HG02678 (cell line): ENCODE measurements around the gene SLFN11.
"Not testable (repeated sequence)": the region's sequence is repeated elsewhere in the genome, so short reads cannot be mapped to it uniquely, and the experiment has no call there.

Experiments used
- ATAC-seq: cut with Tn5 transposase; IDR thresholded peaks from one replicate; pipeline ENCODE4 v1.9.1; 2021; ENCODE audit warnings: mild to moderate bottlenecking, moderate library complexity; ENCODE audit not compliant: unreplicated experiment

Gene SLFN11

DNA sequence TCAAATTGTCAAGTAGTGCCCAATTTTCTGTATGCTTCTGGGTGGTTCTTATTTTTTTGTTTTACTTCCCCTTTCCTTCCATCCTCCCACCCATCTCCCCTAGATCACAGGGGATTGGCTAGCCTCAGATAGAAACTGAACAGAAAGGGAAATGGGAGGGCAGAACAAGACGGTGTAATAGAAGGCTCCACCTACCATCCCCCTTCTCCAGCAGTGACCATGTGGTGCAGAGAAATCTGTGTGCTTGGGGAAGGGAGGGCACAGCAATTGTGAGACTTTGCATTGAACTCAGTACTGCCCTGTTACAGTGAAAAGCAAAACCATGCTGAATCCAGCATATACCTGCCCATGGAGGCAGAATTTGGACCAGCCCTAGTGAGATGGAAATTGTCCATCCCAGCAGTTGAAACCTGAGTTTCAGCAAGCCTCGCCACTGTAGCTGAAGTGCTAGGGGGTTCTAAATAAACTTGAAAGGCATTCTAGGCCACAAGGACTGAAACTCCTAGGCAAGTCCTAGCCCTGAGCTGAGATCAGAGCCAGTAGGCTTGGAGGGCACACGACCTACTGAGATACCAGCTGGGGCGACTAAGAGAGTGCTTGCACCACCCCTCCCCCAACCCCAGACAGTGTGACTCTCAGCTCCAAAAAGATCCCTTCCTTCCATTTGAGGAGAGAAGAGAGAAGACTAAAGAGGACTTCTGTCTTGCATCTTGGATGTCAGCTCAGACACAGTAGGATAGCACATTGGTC, 5.2 kb downstream of the SLFN11 start:
- ATAC-seq, result peak; percentile 96

DNA sequence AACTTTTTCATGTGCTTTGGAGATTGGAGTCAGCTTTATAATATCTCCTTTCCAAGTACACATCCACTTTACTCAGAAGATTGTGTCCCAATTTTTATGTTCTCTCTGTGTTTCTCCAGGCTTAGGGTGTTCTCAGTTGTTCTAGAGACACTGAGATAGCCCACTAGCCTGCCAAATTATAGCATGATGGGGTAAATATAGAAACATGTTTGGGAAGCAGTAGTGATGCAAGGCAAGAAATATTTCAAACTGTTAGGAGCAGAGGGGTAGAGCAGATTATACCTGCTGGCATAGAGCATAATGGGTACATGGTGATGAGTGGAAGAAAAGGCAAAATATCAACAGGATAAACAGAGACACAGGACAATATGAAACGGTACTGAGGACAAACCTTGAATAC, 12.4 kb downstream of the SLFN11 start:
- no peak for ATAC-seq

DNA sequence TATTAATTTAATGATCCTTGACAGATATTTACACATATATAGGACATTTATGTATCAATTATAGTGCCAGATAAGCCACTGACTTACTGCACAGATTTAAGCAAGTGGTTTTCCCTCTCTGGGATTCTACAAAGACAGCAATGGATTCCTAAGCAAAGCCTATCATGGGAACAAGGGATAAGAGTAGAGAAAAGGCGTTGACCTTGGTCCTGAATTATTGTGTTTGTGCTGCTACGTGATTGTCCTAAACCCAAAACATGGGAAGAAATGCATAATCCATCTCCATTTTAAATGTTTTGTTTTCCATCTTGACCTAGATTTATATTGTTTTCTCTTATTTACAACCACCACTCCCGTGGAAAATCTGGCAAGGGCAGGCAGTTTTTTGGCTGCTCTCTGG, 14.0 kb downstream of the SLFN11 start:
- no peak for ATAC-seq

DNA sequence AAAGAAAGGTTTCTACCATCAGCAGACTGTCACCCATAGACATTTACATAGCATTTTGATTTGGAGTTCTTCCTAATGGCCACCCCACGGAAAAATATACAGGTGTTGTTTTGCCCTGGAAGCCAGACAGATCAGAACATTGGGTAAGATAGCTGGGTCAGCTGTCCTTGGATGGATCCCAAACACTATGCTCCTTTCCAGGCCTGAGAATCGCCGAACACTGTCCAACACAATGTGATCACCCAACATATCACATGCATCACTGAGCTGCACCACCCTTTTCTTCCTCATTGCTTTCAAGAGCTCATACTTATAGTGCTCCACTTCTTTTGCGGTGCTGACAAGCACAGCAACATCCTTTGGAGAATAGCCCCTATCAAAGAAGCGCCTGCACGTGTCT, 21.1 kb downstream of the SLFN11 start:
- ATAC-seq, result no peak

DNA sequence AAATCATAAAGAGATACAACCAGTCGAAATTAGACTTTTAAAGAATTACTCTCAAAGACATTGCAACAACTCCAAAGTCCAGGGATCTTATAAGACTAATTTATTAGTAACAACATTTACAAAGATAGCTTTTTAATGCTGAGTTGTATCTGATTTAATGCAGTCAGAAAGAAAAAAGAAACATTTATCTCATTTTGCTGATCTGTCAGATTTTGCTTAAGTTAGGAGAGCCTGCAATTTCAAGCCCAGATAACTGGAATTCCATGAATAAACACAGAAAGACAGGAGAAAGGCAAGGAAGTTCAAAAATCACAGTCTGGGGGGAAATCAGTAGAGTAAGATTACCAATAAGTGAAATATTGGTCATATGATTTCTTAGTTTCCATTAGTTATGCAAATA, 22.9 kb downstream of the SLFN11 start:
- no peak for ATAC-seq

DNA sequence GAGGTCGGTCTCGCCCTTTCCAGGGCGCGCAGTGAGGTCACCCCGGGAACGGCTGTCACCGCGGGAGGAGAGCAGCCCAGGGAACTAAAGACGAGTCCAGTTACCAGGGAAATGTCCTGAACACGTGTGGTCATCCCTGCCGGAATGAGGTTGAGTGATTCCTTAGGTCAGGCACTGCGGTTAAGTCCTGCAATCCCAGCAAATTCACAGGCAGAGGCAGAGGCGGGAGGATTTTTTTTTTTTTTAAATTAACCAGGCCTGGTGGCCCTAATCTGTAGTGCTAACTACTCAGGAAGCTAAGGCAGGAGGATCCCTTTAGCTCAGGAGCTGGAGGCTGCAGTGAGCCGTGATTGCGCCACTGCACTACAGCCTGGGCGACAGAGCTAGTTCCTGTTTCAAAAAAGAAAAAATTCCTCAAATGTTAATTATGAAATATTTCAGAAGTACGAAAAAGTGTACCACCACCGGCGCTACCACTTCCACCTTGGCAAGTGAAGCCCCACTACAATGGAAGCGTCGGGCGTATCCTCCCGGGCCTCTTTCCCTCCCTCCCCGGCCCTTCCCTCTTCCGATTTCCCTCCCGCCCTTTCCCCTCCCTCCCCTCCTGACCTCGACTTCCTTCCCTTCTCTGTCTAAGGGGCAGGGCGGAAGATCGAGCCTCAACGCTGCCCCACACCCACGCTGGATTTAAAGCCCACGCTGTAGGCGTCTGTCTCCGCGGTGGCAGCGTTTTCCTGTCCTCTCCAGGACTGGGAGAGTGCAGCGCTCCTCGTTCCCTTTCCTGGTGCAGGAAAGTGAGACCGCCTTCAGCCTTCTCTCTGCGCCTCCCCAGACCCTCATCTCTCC, 27.3 kb downstream of the SLFN11 start:
- ATAC-seq, result no peak

DNA sequence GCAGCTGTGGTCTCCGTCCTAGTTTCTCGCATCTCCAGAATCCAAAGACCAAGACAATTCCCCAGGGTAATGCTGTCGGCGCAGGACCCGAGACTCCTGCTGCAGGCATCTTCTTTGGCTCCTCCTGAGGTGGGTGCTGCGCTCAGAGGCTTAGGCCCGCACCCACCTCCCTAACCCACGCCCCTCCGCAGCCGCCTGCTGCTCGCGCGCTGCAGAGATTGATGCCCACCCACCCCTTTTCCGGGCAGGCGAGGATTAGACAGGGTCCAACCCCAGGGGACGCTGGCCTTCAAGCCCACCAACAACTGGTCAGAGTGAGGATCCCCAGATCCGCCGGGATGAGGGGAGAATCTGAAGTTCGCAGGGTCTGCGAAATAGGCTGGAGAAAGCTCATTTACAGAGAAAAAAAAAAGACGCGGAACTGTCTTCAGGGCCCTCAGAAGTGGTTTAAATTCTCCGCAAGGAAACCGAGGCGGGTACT, 27.9 kb downstream of the SLFN11 start:
- ATAC-seq, result no peak

DNA sequence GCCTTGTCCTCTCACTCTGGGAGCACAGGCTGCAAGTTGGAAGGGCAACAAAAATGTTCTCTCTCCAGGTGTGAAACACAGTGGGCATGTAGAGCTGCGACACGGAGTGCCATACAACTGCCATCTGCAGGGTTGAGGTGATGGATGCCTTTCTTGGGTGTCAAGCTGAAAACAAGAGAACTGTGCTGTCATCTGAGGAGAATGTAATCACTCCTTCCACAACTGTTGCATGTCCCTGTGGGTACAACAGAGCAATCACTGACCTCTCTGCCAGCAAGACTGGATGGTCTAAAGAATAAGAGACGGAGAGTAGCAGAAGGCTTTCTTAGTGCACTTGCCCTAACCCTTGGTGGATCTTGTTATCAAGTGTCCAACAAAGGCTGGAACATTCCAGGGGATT, 29.2 kb downstream of the SLFN11 start:
- ATAC-seq, result no peak

DNA sequence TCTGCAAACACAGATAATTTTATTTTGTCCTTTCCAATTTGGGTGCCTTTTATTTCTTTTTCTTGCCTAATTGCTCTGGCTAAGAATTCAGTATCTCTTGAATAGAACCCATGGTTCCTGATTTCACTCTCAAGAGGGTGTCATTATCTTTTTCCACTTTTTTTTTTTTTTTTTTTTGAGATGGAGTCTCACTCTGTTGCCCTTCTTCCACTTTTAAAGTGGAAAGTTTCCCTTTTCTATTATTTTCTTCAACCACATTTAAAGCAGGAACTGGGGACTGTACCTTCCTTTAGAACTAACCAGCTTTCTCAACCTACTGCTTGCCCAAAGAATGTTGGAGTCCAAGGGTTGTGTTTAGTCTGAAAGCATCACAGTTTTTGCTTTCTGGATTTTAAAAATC, 31.1 kb downstream of the SLFN11 start:
- no peak for ATAC-seq

DNA sequence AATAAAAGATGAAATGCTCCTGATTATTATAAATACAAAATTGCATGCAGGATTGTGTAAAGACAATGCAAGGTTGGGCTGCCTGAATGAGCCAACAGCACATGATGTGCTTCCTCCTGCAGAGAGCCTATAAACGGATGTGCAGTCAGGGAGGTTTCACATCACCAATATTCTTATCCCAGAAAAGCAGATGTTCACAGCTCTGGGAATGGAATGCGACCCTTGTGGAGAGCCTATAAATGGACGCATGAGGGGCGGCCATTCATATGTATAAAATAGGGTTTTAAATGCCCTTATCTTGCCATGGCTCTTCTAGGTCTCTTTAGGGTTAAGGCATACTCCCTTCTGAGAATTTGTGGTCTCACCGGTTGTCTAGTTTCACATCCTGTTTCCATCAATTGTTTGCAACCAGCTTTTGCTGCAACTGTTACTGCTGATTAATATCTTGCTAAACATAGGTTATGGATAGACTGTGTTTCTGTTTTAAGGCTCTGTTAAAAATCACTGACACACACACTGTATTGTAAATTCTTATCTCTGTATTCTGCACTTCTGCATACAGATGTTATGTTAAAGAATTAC, 31.9 kb downstream of the SLFN11 start:
- no peak for ATAC-seq

DNA sequence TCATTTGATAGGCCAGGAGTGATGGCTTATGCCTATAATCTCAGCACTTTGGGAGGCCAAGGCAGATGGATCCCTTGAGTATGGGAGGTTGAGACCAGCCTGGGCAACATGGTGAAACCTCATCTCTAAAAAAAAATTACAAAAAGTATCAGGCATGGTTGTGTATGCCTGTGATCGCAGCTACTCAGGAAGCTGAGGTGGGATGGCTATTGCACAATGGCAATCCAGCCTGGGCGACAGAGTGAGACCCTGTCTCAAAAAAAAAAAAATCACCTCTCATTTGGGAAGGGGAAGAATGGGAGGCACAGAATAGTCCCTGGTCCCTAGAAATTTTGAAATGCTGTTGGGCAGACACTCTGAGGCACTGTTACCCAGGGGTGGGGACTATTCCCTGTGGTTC, 35.2 kb downstream of the SLFN11 start:
- ATAC-seq, result no peak

DNA sequence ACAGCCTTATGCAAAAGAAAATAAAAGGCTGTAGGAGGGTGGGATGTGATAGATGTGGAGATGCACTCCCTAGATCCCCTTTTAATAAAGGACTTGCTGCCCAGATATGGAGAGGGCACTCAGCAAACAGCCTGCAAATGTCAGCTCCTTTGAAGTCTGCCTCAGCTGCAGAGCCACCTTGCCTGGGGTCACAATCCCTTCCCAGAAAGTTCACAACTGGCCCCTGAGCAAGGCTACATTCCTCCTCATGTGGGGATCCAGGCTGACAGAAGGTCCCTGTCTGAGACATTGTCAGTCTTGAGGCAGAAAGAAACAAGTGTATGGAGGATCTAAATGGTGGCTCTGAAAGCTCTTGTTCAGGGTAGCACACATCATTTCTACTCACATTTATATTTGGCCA, 36.1 kb downstream of the SLFN11 start:
- ATAC-seq, result no peak

DNA sequence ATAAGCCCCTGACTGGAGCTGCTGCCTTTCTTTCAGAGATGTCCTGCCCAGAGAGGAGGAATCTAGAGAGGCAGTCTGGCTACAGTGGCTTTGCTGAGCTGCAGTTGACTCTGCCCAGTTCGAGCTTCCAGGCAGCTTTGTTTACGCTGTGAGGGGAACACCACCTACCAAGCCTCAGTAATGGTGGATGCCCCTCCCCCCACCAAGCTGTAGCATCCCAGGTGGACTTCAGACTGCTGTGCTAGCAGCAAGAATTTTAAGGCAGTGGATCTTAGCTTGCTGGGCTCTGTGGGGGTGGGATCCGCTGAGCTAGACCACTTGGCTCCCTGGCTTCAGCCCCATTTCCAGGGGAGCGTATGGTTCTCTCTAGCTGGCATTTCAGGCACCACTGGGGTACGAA, 39.8 kb downstream of the SLFN11 start:
- not testable (repeated sequence) for ATAC-seq

DNA sequence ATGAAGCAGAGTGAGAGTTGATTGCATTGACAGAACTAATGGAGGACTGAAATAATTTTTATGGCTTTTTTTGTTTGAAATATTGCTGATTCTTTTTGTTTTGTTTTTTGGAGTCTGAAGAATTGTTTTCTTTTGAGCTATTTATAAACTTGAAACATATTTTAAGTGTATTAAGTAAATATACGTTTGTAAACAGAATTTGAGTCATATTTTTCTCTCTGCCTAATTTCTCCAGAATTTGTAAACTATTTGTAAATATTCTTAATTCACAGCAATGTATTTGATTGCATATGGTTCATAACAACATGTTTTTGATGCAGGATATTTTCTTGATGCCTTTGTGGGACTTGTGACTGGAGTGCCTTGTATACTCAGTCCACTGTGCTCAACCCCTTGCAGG, 50.7 kb downstream of the SLFN11 start:
- ATAC-seq, result no peak

DNA sequence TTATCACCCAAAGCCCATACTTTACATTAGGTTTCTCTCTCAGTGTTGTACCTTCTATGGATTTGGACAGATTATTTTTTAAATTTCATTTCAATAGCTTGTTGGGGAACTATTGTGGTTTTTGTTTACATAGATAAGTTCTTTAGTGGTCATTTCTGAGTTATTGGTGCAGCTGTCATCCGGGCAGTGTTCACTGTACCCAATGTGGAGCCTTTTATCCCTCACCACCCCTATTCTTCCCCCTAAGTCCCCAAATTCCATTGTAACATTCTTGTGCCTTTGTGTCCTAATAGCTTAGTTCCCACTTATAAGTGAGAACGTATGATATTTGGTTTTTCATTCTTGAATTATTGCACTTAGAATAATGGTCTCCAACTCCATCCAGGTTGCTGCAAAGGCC, 57.5 kb downstream of the SLFN11 start:
- ATAC-seq, result no peak

DNA sequence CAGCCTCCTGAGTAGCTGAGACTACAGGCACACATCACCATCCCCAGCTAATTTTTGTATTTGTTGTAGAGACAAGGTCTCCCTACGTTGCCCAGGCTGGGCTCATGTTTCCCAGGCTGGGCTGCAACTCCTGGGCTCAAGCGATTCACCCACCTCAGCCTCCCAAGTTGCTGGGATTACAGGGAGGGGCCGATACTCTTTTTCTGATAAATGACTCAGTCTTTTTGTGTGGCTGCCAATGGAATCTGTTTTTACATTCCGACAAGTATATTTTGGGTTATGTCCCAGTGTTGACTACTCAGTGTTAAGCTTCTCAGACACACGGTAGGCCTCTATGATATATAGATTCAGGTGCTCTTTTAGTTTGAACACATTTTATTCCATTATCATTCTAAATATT, 58.1 kb downstream of the SLFN11 start:
- ATAC-seq, result no peak

DNA sequence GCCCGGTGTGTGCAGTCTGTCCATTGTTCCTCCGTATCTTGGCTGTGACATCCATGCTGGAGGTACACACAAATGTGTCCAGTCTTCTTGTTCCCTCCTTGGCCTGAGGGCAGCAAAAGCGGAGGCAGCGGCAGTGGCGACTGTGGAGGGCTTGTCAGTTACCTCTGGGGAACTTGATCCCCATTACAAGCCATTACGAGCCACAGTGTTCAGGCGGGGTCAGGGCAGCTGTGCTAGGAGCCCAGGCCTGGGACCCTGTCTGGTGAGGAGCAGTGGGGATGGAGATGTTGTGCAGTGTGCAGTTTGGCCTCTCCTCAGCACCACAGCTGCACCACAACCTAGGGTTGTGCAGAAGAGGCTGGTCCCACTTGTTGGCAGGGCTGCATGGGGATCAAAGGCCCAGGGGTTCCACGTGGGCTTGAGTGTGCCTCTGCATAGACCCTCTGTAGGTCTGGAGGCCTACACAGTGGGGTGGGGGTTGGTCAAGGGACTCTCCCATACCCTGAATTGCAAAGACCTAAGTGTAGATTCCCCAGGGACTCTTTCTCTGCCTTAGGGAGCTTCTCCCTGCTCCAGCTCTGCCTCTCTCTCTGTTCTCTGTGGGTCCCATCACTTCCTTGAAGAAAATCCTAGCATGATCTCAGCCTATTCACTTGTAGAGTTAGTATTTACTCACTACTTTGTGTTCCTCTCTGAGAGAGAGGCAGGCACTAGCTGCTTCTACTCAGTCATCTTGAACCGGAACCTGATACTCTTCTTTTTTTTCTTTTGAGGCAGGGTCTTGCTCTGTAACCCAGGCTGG, 58.8 kb downstream of the SLFN11 start:
- ATAC-seq, result no peak

DNA sequence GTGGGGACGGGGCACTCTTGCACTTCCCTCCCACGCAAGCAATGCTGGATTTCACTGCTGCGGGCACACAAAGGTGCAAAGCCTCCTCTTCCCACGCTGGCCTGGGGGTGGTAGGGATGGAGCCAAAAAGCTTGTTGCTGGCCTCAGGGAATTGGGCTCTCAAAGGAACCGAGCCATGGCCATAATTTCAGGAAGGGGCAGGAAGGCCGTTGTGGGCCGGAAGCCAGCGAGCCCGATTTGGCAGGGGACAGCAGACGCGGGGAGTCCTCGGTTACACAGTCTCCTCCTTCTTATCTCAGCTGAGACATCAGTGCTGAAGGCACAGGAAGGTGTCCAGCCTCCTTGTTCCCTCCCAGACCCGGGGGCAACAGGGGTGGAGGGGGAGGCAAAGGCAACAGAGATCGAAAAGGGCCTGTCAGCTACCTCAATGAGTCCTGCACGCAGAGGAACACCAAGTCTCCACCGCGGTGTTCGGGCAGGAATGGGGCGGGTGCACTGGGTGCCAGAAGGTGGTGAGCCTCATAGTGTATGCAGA, 59.5 kb downstream of the SLFN11 start:
- no peak for ATAC-seq

DNA sequence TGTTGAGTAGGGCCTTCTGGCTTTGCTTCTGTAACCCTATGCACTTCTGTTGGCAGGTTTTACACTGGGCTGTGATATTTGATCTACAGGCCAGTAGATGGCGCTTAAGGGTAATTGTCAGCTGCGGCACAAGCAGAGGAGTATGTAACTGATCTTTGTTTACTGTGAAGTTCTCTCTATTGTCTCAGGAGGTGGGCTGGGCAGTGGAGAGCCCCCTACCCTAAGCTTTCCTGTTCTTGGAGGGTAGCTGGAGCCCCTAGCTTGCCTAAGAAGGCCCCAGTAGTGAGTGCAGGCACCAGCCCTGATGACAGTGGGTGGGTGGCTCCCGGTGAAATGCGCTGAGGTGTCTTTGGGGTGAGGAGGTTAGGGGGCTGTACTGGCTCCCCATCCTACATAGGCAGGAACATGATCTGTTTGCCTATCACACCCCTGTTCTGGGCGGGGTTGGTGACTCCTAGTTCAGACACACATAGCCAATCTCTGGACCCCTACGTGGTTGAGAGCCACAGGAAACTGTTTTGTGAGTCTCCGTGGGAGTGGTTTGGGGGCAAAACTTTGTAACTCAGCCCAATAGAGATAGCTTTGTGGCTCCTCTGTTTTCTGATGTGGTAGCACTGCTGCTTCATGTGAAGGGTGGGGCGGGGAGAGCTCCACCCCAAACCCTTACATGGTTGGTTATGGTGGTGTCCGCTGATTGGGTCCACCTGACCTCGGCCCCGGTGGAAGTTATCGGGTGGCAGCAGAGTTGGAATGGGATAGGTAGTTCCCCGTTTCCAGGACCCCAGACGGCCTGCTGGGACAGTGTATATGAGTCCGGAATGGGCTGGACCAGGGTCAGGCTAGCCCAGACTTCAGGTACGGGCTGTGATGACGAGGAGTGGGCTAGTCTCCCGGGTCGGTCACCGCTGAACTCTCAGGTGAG, 60.4 kb downstream of the SLFN11 start:
- ATAC-seq, result peak; percentile 78

DNA sequence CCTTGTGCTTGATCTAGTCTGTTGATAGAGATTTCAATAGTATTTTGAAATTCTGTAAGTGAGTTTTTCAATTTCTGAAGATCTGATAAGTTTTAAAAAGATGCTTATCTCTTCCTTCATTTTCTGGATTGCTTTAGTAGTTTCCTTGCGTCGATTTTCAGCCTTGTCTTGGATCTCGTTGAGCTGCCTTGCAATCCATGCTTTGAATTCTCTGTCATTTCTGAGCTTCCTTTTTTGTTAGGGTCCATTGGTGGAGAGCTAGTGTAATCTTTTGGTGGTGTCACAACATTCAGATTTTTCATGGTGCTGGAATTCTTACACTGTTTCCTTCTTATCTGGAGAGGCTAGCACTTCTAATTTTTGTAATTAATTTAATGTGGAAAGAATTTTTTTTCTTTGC, 61.1 kb downstream of the SLFN11 start:
- no peak for ATAC-seq
